Measurements from ENCODE around the gene SCFD2. TPM values are rescaled to one million over a fixed set of nuclear protein-coding genes. Genes with fewer than 3 reads are reported as not detected.

Gene SCFD2
- total and polyA plus RNA-seq, 2 of the 8 experiments (the other 6 are each of a cell fraction or from before 2014, with no cell fraction given): 6.2 to 10.2 TPM

GRCh38 chr4:53011259-53011905, 354.5 kb downstream of the SCFD2 start:
- Histone ChIP-seq H3K56ac (replicated peaks; ENCODE audit: insufficient read length, low read depth, low read length) (no peak overlapping the region), H4K5ac (ENCODE audit: insufficient read length, low read depth, low read length) (no peak overlapping the region), H2BK5ac (ENCODE audit: low read depth, low read length) (no peak overlapping the region), H4K8ac (ENCODE audit: extremely low read depth, insufficient read depth, low read length) (no peak overlapping the region), H3K4ac (replicated peaks; ENCODE audit: insufficient read length, low read depth, low read length) (no peak overlapping the region), H4K91ac (replicated peaks; ENCODE audit: insufficient read length, low read length) (no peak overlapping the region), H3K36me3 (ENCODE audit: control insufficient read depth in 2 of 4, insufficient read depth in 4 of 4, low read length in 3 of 4) (no peaks in the 10 kb centered on the region), H2BK20ac (ENCODE audit: low read length) (no peak overlapping the region), H3K23ac (ENCODE audit: insufficient read length) (no peak overlapping the region), H3K27me3 (replicated peaks in 1 of 4; ENCODE audit: control insufficient read depth in 3 of 4, extremely low read depth in 1 of 4, insufficient read depth in 3 of 4, low read length in 3 of 4) (no peaks in the 10 kb centered on the region), H3K4me2 (ENCODE audit: insufficient read depth in 1 of 2, low read depth in 2 of 2, low read length in 2 of 2) (no peak overlapping the region), H2BK12ac (ENCODE audit: low read depth, low read length) (no peak overlapping the region), H2BK120ac (replicated peaks; ENCODE audit: low read depth, low read length) (no peak overlapping the region), H3K9me3 (ENCODE audit: insufficient read depth in 2 of 2, low read depth in 1 of 2, low read length in 1 of 2) (no peaks in the 10 kb centered on the region), H3K79me2 (ENCODE audit: control insufficient read depth in 1 of 2, insufficient read depth in 2 of 2, low read length in 2 of 2) (no peaks in the 10 kb centered on the region), H3K23me2 (ENCODE audit: low read depth, low read length) (no peaks in the 10 kb centered on the region), H2AFZ (ENCODE audit: low read length) (no peak overlapping the region), H2BK15ac (ENCODE audit: low read length) (no peak overlapping the region), H3K9ac (replicated peaks in 1 of 4; ENCODE audit: extremely low read depth in 1 of 4, low read depth in 3 of 4, low read length in 3 of 4) (no peak overlapping the region), H3K4me3 (ENCODE audit: extremely low read depth in 1 of 4, insufficient read depth in 2 of 4, low read depth in 3 of 4, low read length in 4 of 4) (no peak overlapping the region), H3K79me1 (ENCODE audit: low read depth, low read length) (no peaks in the 10 kb centered on the region), H3K14ac (ENCODE audit: insufficient read length) (no peak overlapping the region), H3K27ac (ENCODE audit: low read depth, low read length) (no peak overlapping the region), H4K20me1 (replicated peaks in 1 of 2; ENCODE audit: control insufficient read depth in 1 of 2, insufficient read depth in 2 of 2, low read length in 2 of 2) (no peaks in the 10 kb centered on the region), H2AK5ac (ENCODE audit: low read depth, low read length) (no peak overlapping the region), H3K4me1 (replicated peaks in 1 of 4; ENCODE audit: control insufficient read depth in 3 of 4, insufficient read depth in 4 of 4, low read length in 3 of 4) (no peaks in the 10 kb centered on the region; a peak in 1 of 7 replicates), H3K18ac (ENCODE audit: extremely low read depth, low read length) (no peak overlapping the region)
- ChIA-PET POLR2A (ENCODE audit: partially characterized antibody) (interaction anchor here (0.6 kb wide), 1 partner anchor 187 kb away, joined by 3 read pairs; no protein-coding TSS in a partner anchor), CTCF (ENCODE audit: partially characterized antibody) (interaction anchor here (0.6 to 1.7 kb wide), 5 partner anchors 11 to 486 kb away, joined by 3 to 4 read pairs (median 4); no protein-coding TSS in a partner anchor)
- 94% methylated on average over 2 of the region's 2 CpGs; no CpG with 5 or more reads in 1 of the 2 experiments for WGBS, 2 experiments (ENCODE audit: extremely low coverage in 1 of 2, insufficient coverage in 1 of 2, insufficient read length in 1 of 2, insufficient replicate concordance in 2 of 2, low coverage in 1 of 2, low lambda C conversion rate in 2 of 2, missing lambda C conversion rate in 1 of 2)
- FAIRE-seq: no peak
- DNase-seq (ENCODE audit: low read depth in 1 of 2, low spot score in 2 of 2): no peak
- TF ChIP-seq SIRT6 (IDR thresholded peaks at IDR 0.05; ENCODE audit: low read length) (no peak), MAX (IDR thresholded peaks at IDR 0.05) (no peak), ATF3 (IDR thresholded peaks at IDR 0.05; ENCODE audit: insufficient read depth, low read depth, low read length) (no peak), RBBP5 (IDR thresholded peaks at IDR 0.05; ENCODE audit: borderline replicate concordance, low read depth, low read length) (no peak), POU5F1 (IDR thresholded peaks at IDR 0.05; ENCODE audit: low read depth, low read length) (no peak), POLR2A (IDR thresholded peaks at IDR 0.05; ENCODE audit: control extremely low read depth in 1 of 2, low read depth in 2 of 2, low read length in 2 of 2) (no peak), CBX5 (IDR thresholded peaks at IDR 0.05; ENCODE audit: low read depth, low read length) (no peak), EP300 (IDR thresholded peaks at IDR 0.05; ENCODE audit: borderline replicate concordance in 1 of 2, low read depth in 2 of 2, low read length in 2 of 2) (no peak), YY1 (IDR thresholded peaks at IDR 0.05; ENCODE audit: low read depth, low read length) (no peak), USF2 (IDR thresholded peaks at IDR 0.05; ENCODE audit: low read length) (no peak)

All from H1 (cell line).